22Rv1 (cell line): ENCODE measurements around the gene NELFE.
"Not testable (repeated sequence)": the region's sequence is repeated elsewhere in the genome, so short reads cannot be mapped to it uniquely, and the experiment has no call there.

Experiments used
- H3K27ac ChIP-seq: fragments of 450-650 bp; 2 replicates; pipeline ENCODE4 v1.5.1; 2017
- CTCF ChIP-seq: fragments of 450-650 bp; IDR thresholded peaks from 2 replicates; pipeline ENCODE4 v1.5.1; 2017; ENCODE audit warnings: mild to moderate bottlenecking
- ZFX ChIP-seq: fragments of 450-650 bp; IDR thresholded peaks from 2 replicates; pipeline ENCODE4 v1.6.1; 2017; ENCODE audit warnings: antibody characterized with exemption, borderline replicate concordance

NELFE gene

GRCh38 chr6:31919624-31920303, 39.0 kb downstream of the NELFE start:
- H3K27ac ChIP-seq: no peak overlapping the region
- TF ChIP-seq ZFX (no peak), CTCF (no peak)

GRCh38 chr6:31918069-31918720, 40.6 kb downstream of the NELFE start:
- no peak for TF ChIP-seq ZFX
- TF ChIP-seq CTCF: no peak
- H3K27ac ChIP-seq: no peak overlapping the region

GRCh38 chr6:31915756-31916155, 43.0 kb downstream of the NELFE start:
- no peak overlapping the region for H3K27ac ChIP-seq

GRCh38 chr6:31915351-31915750, 43.4 kb downstream of the NELFE start:
- no peak for TF ChIP-seq ZFX
- no peak for TF ChIP-seq CTCF
- no peak overlapping the region for H3K27ac ChIP-seq

More at GRCh38 chr6:31915756-31916155, 43.0 kb downstream of the NELFE start:
- TF ChIP-seq ZFX (no peak), CTCF (no peak)

GRCh38 chr6:31911826-31912585, 46.8 kb downstream of the NELFE start:
- no peak overlapping the region for H3K27ac ChIP-seq
- TF ChIP-seq ZFX: no peak
- no peak for TF ChIP-seq CTCF

GRCh38 chr6:31909298-31909697, 49.5 kb downstream of the NELFE start:
- H3K27ac ChIP-seq: not testable (repeated sequence)

- TF ChIP-seq ZFX (no peak), CTCF (no peak)
Measured at GRCh38 chr6:31908791-31909190, 50.0 kb downstream of the NELFE start.

GRCh38 chr6:31908255-31908654, 50.5 kb downstream of the NELFE start:
- not testable (repeated sequence) for H3K27ac ChIP-seq

More at GRCh38 chr6:31908791-31909190, 50.0 kb downstream of the NELFE start:
- no peak overlapping the region for H3K27ac ChIP-seq
